ENCODE results near the gene TMEM131L. TPM values are rescaled to one million over a fixed set of nuclear protein-coding genes. Genes with fewer than 3 reads are reported as not detected.

The TMEM131L gene
- polyA plus RNA-seq, 1 donor (not counting 4 experiments of a cell fraction or from before 2014, with no cell fraction given), result 10.3 TPM

DNA sequence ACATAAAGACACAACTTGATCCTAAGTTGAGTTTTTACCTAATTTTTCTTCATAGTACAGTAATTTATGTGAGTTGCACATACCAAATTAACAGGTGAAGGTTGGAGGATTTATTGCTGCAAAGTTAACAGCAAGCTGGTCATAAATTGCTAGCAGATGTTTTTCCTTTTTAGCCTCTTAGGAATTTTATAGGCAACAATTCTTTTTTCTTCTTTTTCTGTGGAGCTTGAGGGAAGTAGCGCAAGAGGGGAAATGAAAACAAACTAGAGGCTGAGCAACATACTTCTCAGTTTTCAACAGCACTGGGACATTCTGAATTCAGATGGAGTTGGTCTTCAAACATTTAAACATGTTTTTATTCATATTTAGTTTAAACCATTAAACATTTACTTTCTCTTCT lies 154.2 kb downstream of the TMEM131L start:
- Histone ChIP-seq H3K27ac (ENCODE audit: control insufficient read depth, insufficient read depth, low read length) (no peak overlapping the region), H3K4me3 (ENCODE audit: control insufficient read depth in 2 of 3, extremely low read depth in 1 of 3, insufficient read depth in 2 of 3, low read depth in 1 of 3, low read length in 3 of 3) (no peak overlapping the region), H3K4me2 (ENCODE audit: control insufficient read depth, extremely low read depth, insufficient read depth, low read depth, low read length) (no peak overlapping the region), H3K27me3 (ENCODE audit: control insufficient read depth, extremely low read depth, insufficient read depth, low read length) (no peaks in the 10 kb centered on the region), H3K36me3 (ENCODE audit: control insufficient read depth in 2 of 2, extremely low read depth in 1 of 2, insufficient read depth in 2 of 2, low read length in 2 of 2) (peaks cover 18 to 20% of the 10 kb centered on the region in 2 experiments), H2AFZ (ENCODE audit: control insufficient read depth, low read length) (no peak overlapping the region), H3K9me1 (ENCODE audit: control insufficient read depth, extremely low read depth, insufficient read depth, low read length) (no peaks in the 10 kb centered on the region), H4K20me1 (ENCODE audit: control insufficient read depth, extremely low read depth, insufficient read depth, low read length) (no peaks in the 10 kb centered on the region), H3K9me3 (ENCODE audit: control insufficient read depth, low read depth, low read length) (no peaks in the 10 kb centered on the region), H3K79me2 (ENCODE audit: control insufficient read depth, insufficient read depth, low read length) (no peaks in the 10 kb centered on the region), H3K9ac (ENCODE audit: control insufficient read depth, extremely low read depth, insufficient read depth, low read length) (no peak overlapping the region), H3K4me1 (ENCODE audit: control insufficient read depth, extremely low read depth, insufficient read depth, low read length) (no peaks in the 10 kb centered on the region)
- TF ChIP-seq, protein P1, sequence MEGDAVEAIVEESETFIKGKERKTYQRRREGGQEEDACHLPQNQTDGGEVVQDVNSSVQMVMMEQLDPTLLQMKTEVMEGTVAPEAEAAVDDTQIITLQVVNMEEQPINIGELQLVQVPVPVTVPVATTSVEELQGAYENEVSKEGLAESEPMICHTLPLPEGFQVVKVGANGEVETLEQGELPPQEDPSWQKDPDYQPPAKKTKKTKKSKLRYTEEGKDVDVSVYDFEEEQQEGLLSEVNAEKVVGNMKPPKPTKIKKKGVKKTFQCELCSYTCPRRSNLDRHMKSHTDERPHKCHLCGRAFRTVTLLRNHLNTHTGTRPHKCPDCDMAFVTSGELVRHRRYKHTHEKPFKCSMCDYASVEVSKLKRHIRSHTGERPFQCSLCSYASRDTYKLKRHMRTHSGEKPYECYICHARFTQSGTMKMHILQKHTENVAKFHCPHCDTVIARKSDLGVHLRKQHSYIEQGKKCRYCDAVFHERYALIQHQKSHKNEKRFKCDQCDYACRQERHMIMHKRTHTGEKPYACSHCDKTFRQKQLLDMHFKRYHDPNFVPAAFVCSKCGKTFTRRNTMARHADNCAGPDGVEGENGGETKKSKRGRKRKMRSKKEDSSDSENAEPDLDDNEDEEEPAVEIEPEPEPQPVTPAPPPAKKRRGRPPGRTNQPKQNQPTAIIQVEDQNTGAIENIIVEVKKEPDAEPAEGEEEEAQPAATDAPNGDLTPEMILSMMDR (optimal IDR thresholded peaks at IDR 0.05 in 1 of 3, IDR thresholded peaks at IDR 0.05 in 1 of 3, conservative IDR thresholded peaks at IDR 0.05 in 1 of 3; ENCODE audit: extremely low read depth in 1 of 3, insufficient read depth in 2 of 3, low read length in 3 of 3), result no peak
- dilution Hi-C loops (cut with MboI; ENCODE audit: extremely low pct_ligation_motif_present, low sequenced_read_pairs), result no loop called here
- FAIRE-seq (no peak), DNase-seq (ENCODE audit: low read depth, low spot score) (no peak)

DNA sequence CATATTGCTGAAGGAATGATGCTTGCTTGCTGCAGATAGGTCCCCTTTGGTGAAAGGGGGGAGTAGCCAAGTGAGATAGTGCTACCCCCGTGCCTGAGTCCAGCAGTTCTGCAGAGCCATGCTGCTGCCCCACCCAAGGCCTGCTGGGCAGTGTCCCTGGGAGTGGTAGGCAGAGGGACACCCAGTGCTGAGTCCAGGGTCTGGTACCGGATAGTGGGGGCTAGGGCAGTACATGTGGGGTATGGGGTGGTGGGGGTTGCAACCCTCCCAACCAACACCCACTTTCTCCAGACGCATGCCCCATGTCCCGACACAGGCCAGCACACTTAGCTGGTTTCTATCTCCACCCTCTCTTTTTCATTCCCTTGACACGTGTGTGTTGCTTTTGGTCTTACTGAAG lies 155.9 kb downstream of the TMEM131L start:
- no peak overlapping the region for H2AFZ ChIP-seq (ENCODE audit: control insufficient read depth, low read length)
- no peaks in the 10 kb centered on the region for H4K20me1 ChIP-seq (ENCODE audit: control insufficient read depth, extremely low read depth, insufficient read depth, low read length)
- DNase-seq (ENCODE audit: low read depth, low spot score), result no peak
- no peaks in the 10 kb centered on the region for H3K27me3 ChIP-seq (ENCODE audit: control insufficient read depth, extremely low read depth, insufficient read depth, low read length)
- dilution Hi-C loops (cut with MboI; ENCODE audit: extremely low pct_ligation_motif_present, low sequenced_read_pairs), result no loop called here
- no peak for FAIRE-seq
- H3K9me1 ChIP-seq (ENCODE audit: control insufficient read depth, extremely low read depth, insufficient read depth, low read length), result no peaks in the 10 kb centered on the region
- no peak overlapping the region for H3K9ac ChIP-seq (ENCODE audit: control insufficient read depth, extremely low read depth, insufficient read depth, low read length)
- no peak overlapping the region for H3K27ac ChIP-seq (ENCODE audit: control insufficient read depth, insufficient read depth, low read length)
- H3K4me3 ChIP-seq (ENCODE audit: control insufficient read depth in 2 of 3, extremely low read depth in 1 of 3, insufficient read depth in 2 of 3, low read depth in 1 of 3, low read length in 3 of 3), result no peak overlapping the region
- H3K36me3 ChIP-seq (ENCODE audit: control insufficient read depth in 2 of 2, extremely low read depth in 1 of 2, insufficient read depth in 2 of 2, low read length in 2 of 2), result peaks cover 21 to 22% of the 10 kb centered on the region in 2 experiments
- no peaks in the 10 kb centered on the region for H3K79me2 ChIP-seq (ENCODE audit: control insufficient read depth, insufficient read depth, low read length)
- H3K4me2 ChIP-seq (ENCODE audit: control insufficient read depth, extremely low read depth, insufficient read depth, low read depth, low read length), result no peak overlapping the region
- H3K9me3 ChIP-seq (ENCODE audit: control insufficient read depth, low read depth, low read length), result no peaks in the 10 kb centered on the region
- no peaks in the 10 kb centered on the region for H3K4me1 ChIP-seq (ENCODE audit: control insufficient read depth, extremely low read depth, insufficient read depth, low read length)
- TF ChIP-seq EZH2 (IDR thresholded peaks at IDR 0.05; ENCODE audit: low read length), result no peak
- TF ChIP-seq, protein P1 (optimal IDR thresholded peaks at IDR 0.05 in 1 of 3, IDR thresholded peaks at IDR 0.05 in 1 of 3, conservative IDR thresholded peaks at IDR 0.05 in 1 of 3; ENCODE audit: extremely low read depth in 1 of 3, insufficient read depth in 2 of 3, low read length in 3 of 3), result no peak

All from keratinocyte (primary cell).